ENCODE measurements around the gene TSSC4. TPM values are rescaled to one million over a fixed set of nuclear protein-coding genes. Genes with fewer than 3 reads are reported as not detected.

Gene TSSC4
- total and polyA plus RNA-seq, 8 donors = 9.4 to 147 (median 53.2) TPM

DNA sequence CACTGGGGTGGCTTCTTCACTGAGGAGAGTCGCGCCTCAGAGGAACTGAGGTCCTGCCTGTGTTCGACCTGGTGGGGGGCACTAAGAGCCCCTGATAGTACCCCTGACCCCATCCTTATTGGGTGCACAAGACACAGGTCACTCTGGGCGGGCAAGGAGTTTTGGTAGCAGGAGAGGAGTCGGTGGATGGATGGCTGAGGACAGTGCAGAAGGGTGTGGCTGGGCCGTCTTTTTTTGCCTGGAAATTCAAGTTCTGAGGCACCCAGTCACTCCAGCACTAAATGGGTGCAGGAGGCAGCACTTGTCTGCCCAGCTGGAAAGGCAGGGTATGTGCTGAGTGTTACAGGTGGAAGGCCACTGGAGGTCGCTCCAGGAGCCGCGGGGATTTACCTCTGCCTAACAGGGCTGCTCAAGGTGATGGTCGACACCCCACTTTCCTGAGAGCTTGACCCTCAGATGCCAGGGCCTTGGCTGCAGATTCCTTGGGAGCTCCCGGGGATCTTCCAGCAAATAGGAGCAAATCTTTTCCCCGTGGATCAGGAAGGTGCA lies 960 bp downstream of the TSSC4 start:
- intact Hi-C loops (cut with DNase I; ENCODE audit: low total_unique reads) = no loop called here
- TF ChIP-seq POLR2AphosphoS5 (IDR thresholded peaks at IDR 0.05) = no peak
- Histone ChIP-seq H3K27me3 (no peaks in the 10 kb centered on the region), H3K4me3 (peak overlapping the region; percentile 61 to 97 (median 89)), H3K9me3 (no peaks in the 10 kb centered on the region), H3K27ac (peak overlapping the region in 4 of 5 donors; percentile 87 to 100 (median 96)), H3K4me1 (peaks cover 18 to 36% (median 34%) of the 10 kb centered on the region in 4 donors), H3K36me3 (peaks cover 28 to 55% (median 49%) of the 10 kb centered on the region in 4 donors)
- DNase-seq = no peak
- WGBS, 5 donors = 26 to 36% (median 29%) methylated on average over 12 of the region's 12 CpGs

GRCh38 chr11:2402106-2402505 lies 1.6 kb downstream of the TSSC4 start:
- Histone ChIP-seq H3K27ac (peak overlapping the region in 2 of 5 donors; percentile 93 to 98), H3K27me3 (no peaks in the 10 kb centered on the region), H3K36me3 (peaks cover 22 to 49% (median 43%) of the 10 kb centered on the region in 4 donors), H3K9me3 (no peaks in the 10 kb centered on the region), H3K4me1 (peaks cover 18 to 36% (median 34%) of the 10 kb centered on the region in 4 donors), H3K4me3 (peak overlapping the region in 3 of 4 donors; percentile 82 to 97 (median 96))
- TF ChIP-seq, protein P1, sequence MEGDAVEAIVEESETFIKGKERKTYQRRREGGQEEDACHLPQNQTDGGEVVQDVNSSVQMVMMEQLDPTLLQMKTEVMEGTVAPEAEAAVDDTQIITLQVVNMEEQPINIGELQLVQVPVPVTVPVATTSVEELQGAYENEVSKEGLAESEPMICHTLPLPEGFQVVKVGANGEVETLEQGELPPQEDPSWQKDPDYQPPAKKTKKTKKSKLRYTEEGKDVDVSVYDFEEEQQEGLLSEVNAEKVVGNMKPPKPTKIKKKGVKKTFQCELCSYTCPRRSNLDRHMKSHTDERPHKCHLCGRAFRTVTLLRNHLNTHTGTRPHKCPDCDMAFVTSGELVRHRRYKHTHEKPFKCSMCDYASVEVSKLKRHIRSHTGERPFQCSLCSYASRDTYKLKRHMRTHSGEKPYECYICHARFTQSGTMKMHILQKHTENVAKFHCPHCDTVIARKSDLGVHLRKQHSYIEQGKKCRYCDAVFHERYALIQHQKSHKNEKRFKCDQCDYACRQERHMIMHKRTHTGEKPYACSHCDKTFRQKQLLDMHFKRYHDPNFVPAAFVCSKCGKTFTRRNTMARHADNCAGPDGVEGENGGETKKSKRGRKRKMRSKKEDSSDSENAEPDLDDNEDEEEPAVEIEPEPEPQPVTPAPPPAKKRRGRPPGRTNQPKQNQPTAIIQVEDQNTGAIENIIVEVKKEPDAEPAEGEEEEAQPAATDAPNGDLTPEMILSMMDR (IDR thresholded peaks at IDR 0.05) = no peak
- TF ChIP-seq POLR2A (IDR thresholded peaks at IDR 0.05) = no peak
- no peak for TF ChIP-seq POLR2AphosphoS5 (IDR thresholded peaks at IDR 0.05)
- no peak for TF ChIP-seq EP300 (IDR thresholded peaks at IDR 0.05)
- intact Hi-C loops (cut with DNase I; ENCODE audit: low total_unique reads) = no loop called here
- WGBS, 5 donors = 78 to 90% (median 83%) methylated on average over 13 of the region's 13 CpGs
- DNase-seq = no peak

DNA sequence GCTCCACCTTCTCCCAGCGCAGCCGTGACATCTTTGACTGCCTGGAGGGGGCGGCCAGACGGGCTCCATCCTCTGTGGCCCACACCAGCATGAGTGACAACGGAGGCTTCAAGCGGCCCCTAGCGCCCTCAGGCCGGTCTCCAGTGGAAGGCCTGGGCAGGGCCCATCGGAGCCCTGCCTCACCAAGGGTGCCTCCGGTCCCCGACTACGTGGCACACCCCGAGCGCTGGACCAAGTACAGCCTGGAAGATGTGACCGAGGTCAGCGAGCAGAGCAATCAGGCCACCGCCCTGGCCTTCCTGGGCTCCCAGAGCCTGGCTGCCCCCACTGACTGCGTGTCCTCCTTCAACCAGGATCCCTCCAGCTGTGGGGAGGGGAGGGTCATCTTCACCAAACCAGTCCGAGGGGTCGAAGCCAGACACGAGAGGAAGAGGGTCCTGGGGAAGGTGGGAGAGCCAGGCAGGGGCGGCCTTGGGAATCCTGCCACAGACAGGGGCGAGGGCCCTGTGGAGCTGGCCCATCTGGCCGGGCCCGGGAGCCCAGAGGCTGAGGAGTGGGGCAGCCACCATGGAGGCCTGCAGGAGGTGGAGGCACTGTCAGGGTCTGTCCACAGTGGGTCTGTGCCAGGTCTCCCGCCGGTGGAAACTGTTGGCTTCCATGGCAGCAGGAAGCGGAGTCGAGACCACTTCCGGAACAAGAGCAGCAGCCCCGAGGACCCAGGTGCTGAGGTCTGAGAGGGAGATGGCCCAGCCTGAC lies 2.5 kb downstream of the TSSC4 start:
- DNase-seq = no peak
- 87 to 92% (median 90%) methylated on average over 7 to 31 of the region's 31 CpGs for WGBS, 5 donors
- H3K36me3 ChIP-seq = peaks cover 19 to 39% (median 34%) of the 10 kb centered on the region in 4 donors
- no peak overlapping the region for H3K27ac ChIP-seq
- no peaks in the 10 kb centered on the region for H3K9me3 ChIP-seq
- peaks cover 18 to 35% (median 34%) of the 10 kb centered on the region in 4 donors for H3K4me1 ChIP-seq
- TF ChIP-seq, protein P1 (IDR thresholded peaks at IDR 0.05) = no peak
- TF ChIP-seq POLR2A (IDR thresholded peaks at IDR 0.05) = no peak
- TF ChIP-seq POLR2AphosphoS5 (IDR thresholded peaks at IDR 0.05) = no peak
- no peak for TF ChIP-seq EP300 (IDR thresholded peaks at IDR 0.05)
- H3K27me3 ChIP-seq = no peaks in the 10 kb centered on the region
- no peak overlapping the region for H3K4me3 ChIP-seq
- intact Hi-C loops (cut with DNase I; ENCODE audit: low total_unique reads) = no loop called here

DNA sequence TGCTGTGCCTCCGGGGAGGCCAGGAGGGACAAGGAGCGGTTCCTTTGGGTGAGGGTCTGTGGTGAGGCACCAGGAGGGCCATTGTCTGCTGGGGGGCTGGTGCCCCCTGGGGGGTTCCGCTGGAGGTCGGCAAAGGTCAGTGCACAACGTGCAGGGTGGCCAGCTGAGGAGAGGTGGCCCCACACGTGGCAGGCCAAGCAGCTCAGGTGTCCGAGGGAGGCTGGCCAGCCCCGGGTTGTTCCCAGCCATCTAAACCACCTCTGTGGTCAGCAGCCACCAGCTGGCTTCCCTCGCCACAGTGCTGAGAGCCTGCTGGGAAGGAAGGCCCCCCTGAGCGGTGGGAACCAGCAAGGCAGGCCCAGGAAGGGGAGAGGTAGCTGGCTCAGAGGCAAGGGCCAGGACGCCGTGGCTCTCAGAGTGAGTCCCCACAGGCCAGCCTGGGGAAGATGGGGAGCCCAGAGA lies 4.2 kb downstream of the TSSC4 start:
- 56 to 70% (median 67%) methylated on average over 5 to 12 of the region's 12 CpGs for WGBS, 5 donors
- TF ChIP-seq POLR2AphosphoS5 (IDR thresholded peaks at IDR 0.05) (no peak), EP300 (IDR thresholded peaks at IDR 0.05) (no peak), POLR2A (IDR thresholded peaks at IDR 0.05) (no peak)
- TF ChIP-seq, protein P1 (IDR thresholded peaks at IDR 0.05) = no peak
- Histone ChIP-seq H3K27me3 (peaks cover 0 to under 1% (median 0%) of the 10 kb centered on the region in 3 donors), H3K27ac (no peak overlapping the region), H3K4me1 (peaks cover 10 to 21% (median 19%) of the 10 kb centered on the region in 4 donors), H3K36me3 (peaks cover 19 to 30% (median 27%) of the 10 kb centered on the region in 4 donors), H3K9me3 (no peaks in the 10 kb centered on the region), H3K4me3 (no peak overlapping the region)
- intact Hi-C loops (cut with DNase I; ENCODE audit: low total_unique reads) = loop anchor here (5.0 kb wide), 1 partner anchor 207 kb away; no protein-coding TSS in a partner anchor
- DNase-seq = no peak

Measured in stomach (tissue), 9 donors.